ENCODE results near the gene FGFR2.

Gene FGFR2

DNA sequence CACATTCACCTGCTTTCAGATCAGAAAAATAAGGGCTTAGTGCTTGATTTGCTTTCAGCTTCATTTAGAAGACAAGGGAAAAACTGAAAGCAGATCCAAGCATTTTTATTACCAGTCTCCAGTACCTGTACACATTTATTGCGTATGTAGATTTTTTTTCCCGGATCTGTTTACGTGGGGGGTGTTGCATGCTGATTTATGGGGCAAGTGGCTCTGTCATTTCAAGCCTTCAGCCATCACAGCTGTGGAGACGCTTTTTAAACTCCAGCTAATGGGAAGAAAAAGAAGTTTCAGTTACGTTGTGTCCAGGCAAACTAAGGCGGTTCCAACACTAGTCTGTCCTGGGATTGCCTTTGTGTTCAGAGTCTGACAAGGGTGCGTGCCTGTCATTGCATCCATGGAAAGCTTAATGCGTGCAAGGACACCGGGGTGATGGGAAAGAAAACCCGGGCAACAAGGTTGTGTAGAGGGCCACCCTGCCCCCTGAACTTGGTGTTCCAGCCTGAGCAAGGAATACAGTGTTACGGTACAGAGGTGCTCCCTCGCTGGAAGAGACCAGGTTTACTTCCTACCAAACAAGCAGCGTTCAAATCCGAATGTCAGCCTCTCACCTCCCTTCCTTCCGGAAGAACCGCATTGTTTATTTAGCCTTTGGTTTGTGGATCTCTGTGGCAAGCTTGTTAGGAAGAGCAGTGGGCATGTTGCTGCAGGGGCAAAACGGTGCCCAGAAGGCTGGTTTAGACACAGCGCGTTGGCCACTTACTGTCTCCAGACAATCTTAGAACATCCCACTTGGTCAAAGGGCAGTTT, 128.2 kb downstream of the FGFR2 start:
- Histone ChIP-seq H3K36me3 (ENCODE audit: control insufficient read depth, insufficient read depth, low read length) (no peaks in the 10 kb centered on the region), H3K4me1 (ENCODE audit: control insufficient read depth, insufficient read depth, low read length) (no peaks in the 10 kb centered on the region), H3K9me3 (ENCODE audit: control insufficient read depth, low read length) (no peaks in the 10 kb centered on the region), H3K4me3 (ENCODE audit: insufficient read depth, low read depth, low read length) (no peak overlapping the region), H3K27me3 (ENCODE audit: control insufficient read depth, insufficient read depth, low read length, poor library complexity, severe bottlenecking) (no peaks in the 10 kb centered on the region), H3K27ac (ENCODE audit: insufficient read depth, low read depth, low read length, poor library complexity, severe bottlenecking) (no peak overlapping the region)
- WGBS, 2 experiments: 93% methylated on average over 19 of the region's 19 CpGs

DNA sequence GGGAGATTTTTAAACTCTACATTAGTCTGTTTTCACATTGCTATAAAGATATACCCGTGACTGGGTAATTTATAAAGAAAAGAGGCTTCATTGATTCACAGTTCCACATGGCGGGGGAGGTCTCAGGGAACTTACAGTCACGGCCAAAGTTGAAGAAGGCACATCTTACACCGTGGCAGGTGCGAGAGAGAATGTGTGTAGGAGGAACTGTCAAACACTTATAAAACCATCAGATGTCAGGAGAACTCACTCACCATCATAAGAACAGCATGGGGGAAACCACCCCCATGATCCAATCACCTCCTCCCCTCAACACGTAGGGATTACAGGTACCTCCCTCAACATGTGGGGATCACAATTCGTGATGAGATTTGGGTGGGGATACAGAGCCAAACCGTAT, 129.5 kb downstream of the FGFR2 start:
- 89 to 91% methylated on average over 8 of the region's 8 CpGs for WGBS, 2 experiments
- H3K36me3 ChIP-seq (ENCODE audit: control insufficient read depth, insufficient read depth, low read length): no peaks in the 10 kb centered on the region
- H3K27ac ChIP-seq (ENCODE audit: insufficient read depth, low read depth, low read length, poor library complexity, severe bottlenecking): no peak overlapping the region
- no peaks in the 10 kb centered on the region for H3K9me3 ChIP-seq (ENCODE audit: control insufficient read depth, low read length)
- no peaks in the 10 kb centered on the region for H3K4me1 ChIP-seq (ENCODE audit: control insufficient read depth, insufficient read depth, low read length)
- H3K4me3 ChIP-seq (ENCODE audit: insufficient read depth, low read depth, low read length): no peak overlapping the region
- no peaks in the 10 kb centered on the region for H3K27me3 ChIP-seq (ENCODE audit: control insufficient read depth, insufficient read depth, low read length, poor library complexity, severe bottlenecking)

DNA sequence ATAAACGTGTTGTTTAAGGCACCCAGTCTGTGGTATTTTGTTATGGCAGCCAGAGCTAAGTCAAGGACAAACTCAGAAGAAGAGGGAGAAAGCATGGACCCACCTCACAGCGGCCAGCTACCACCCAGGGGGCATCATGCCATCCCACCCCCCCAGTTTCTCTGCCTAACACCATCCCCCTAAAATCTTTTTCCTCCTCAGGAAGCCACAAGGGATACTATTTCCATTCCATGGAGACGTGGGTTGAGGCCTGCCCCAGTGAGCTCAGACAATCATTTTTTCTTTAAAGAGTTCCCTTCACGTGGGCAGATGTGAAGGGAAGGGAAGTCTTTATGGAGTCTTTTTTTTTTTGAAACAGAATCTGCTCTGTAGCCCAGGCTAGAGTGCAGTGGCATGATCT, 131.8 kb downstream of the FGFR2 start:
- Histone ChIP-seq H3K27ac (ENCODE audit: insufficient read depth, low read depth, low read length, poor library complexity, severe bottlenecking) (no peak overlapping the region), H3K36me3 (ENCODE audit: control insufficient read depth, insufficient read depth, low read length) (no peaks in the 10 kb centered on the region), H3K4me3 (ENCODE audit: insufficient read depth, low read depth, low read length) (no peak overlapping the region), H3K4me1 (ENCODE audit: control insufficient read depth, insufficient read depth, low read length) (no peaks in the 10 kb centered on the region), H3K27me3 (ENCODE audit: control insufficient read depth, insufficient read depth, low read length, poor library complexity, severe bottlenecking) (no peaks in the 10 kb centered on the region), H3K9me3 (ENCODE audit: control insufficient read depth, low read length) (no peaks in the 10 kb centered on the region)
- 89 to 95% methylated on average over 4 of the region's 4 CpGs for WGBS, 2 experiments

DNA sequence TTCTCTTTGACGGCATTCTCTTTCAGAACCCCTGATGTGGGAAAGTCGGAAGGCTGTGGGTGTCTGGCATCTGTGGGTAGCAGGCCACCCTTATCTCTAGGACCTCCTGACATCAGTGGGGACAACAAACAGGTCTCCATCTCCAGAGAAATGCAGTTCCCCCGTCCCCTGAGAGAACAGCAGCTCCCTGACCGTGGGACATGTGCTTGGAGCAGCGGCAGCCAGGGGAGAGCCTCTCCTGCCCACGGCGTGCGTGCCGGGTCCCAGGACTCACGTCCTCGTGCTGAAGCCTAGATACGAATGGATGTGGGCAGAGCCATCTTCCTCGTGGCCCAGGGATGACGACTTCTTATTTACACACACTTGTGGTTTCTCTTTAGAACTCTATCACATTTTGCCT, 133.0 kb downstream of the FGFR2 start:
- Histone ChIP-seq H3K27me3 (ENCODE audit: control insufficient read depth, insufficient read depth, low read length, poor library complexity, severe bottlenecking) (no peaks in the 10 kb centered on the region), H3K9me3 (ENCODE audit: control insufficient read depth, low read length) (no peaks in the 10 kb centered on the region), H3K4me1 (ENCODE audit: control insufficient read depth, insufficient read depth, low read length) (no peaks in the 10 kb centered on the region), H3K36me3 (ENCODE audit: control insufficient read depth, insufficient read depth, low read length) (no peaks in the 10 kb centered on the region), H3K27ac (ENCODE audit: insufficient read depth, low read depth, low read length, poor library complexity, severe bottlenecking) (no peak overlapping the region), H3K4me3 (ENCODE audit: insufficient read depth, low read depth, low read length) (no peak overlapping the region)
- WGBS, 2 experiments: 94 to 96% methylated on average over 14 of the region's 14 CpGs

DNA sequence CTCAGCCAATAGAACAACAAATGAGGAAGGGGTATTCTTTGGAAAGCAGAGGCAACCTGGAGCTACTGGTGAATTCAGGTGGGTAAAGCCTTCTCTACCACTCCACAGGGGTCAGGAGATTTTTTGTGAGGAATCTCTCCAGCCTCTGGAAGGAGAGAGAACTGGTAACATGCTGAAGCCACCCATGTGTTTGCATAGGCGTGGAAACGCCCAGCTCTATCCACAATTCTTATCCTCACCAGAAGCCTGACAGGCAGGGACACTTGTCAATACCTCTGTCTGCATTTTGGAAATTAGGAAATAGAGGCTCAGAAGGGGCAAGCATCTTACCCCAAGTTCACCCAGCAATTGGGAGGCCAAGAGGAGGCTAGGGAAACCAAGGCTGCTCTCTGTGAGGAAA, 133.7 kb downstream of the FGFR2 start:
- peaks cover 6% of the 10 kb centered on the region for H3K4me1 ChIP-seq (ENCODE audit: control insufficient read depth, insufficient read depth, low read length)
- no peaks in the 10 kb centered on the region for H3K36me3 ChIP-seq (ENCODE audit: control insufficient read depth, insufficient read depth, low read length)
- H3K27ac ChIP-seq (ENCODE audit: insufficient read depth, low read depth, low read length, poor library complexity, severe bottlenecking): no peak overlapping the region
- WGBS, 2 experiments: 90 to 95% methylated on average over 2 of the region's 2 CpGs
- no peak overlapping the region for H3K4me3 ChIP-seq (ENCODE audit: insufficient read depth, low read depth, low read length)
- H3K9me3 ChIP-seq (ENCODE audit: control insufficient read depth, low read length): no peaks in the 10 kb centered on the region
- H3K27me3 ChIP-seq (ENCODE audit: control insufficient read depth, insufficient read depth, low read length, poor library complexity, severe bottlenecking): no peaks in the 10 kb centered on the region

DNA sequence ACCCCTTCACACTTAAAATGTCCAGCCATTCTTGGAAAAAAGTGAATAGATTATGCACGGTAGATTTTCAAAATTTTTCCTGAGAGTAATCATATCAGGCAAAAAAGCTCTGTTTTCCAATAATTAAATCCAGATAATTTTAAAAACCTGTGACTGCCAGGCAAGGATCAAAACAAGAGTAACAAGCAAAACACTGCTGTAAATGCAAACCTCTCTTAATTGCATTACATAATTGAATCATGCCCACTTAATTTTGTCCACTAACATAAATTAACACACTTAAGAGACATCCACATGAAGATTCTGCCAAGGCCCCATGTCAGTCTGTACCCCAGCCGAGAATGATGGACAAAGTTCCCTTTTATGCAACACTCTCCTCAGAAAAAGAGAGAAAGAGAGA, 135.3 kb downstream of the FGFR2 start:
- whole genome bisulfite sequencing, 2 experiments: 91 to 92% methylated on average over 1 to 2 of the region's 2 CpGs
- Histone ChIP-seq H3K27ac (ENCODE audit: insufficient read depth, low read depth, low read length, poor library complexity, severe bottlenecking) (no peak overlapping the region), H3K27me3 (ENCODE audit: control insufficient read depth, insufficient read depth, low read length, poor library complexity, severe bottlenecking) (no peaks in the 10 kb centered on the region), H3K9me3 (ENCODE audit: control insufficient read depth, low read length) (no peaks in the 10 kb centered on the region), H3K4me1 (ENCODE audit: control insufficient read depth, insufficient read depth, low read length) (peaks cover 15% of the 10 kb centered on the region), H3K36me3 (ENCODE audit: control insufficient read depth, insufficient read depth, low read length) (no peaks in the 10 kb centered on the region), H3K4me3 (ENCODE audit: insufficient read depth, low read depth, low read length) (no peak overlapping the region)

DNA sequence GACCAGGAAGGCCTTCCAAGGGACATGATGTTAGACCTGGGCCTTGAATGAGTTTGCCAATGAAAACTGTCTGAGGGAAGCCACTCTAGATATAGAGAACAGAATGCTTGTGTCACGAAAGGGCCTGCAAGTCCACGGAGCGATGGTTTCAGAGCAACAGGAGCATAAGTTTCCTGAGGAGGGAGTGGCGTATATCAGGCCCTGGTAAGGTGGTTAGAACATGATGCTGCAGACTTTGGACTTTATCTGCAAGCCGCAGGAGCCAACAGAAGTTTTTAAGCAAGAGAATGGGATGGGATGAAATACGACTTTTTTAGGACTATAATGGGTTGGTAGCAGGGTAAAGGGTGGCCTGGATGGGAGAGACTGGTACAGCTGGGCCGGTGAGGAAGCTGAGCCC, 136.0 kb downstream of the FGFR2 start:
- Histone ChIP-seq H3K4me1 (ENCODE audit: control insufficient read depth, insufficient read depth, low read length) (peaks cover 15% of the 10 kb centered on the region), H3K27ac (ENCODE audit: insufficient read depth, low read depth, low read length, poor library complexity, severe bottlenecking) (no peak overlapping the region), H3K36me3 (ENCODE audit: control insufficient read depth, insufficient read depth, low read length) (no peaks in the 10 kb centered on the region), H3K27me3 (ENCODE audit: control insufficient read depth, insufficient read depth, low read length, poor library complexity, severe bottlenecking) (no peaks in the 10 kb centered on the region), H3K9me3 (ENCODE audit: control insufficient read depth, low read length) (no peaks in the 10 kb centered on the region), H3K4me3 (ENCODE audit: insufficient read depth, low read depth, low read length) (no peak overlapping the region)
- WGBS, 2 experiments: 96% methylated on average over 7 of the region's 7 CpGs

DNA sequence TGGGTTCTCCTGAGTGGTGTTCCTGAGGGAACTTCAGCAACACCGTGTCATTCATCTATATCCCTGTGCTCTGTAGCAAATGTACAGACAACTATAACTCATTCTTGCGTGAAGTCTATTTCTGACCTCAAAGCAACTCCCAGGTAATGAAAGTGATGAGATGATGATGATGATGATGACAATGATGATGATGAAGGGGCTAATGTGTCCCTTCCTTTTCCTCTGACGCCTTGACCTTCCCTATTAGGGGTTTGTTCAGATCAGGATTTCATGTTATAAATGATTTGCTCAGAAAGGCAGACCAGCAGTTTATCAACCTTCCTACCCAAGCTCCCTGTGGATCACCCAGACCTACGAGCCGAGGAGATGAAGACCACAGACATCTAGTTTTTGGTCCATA, 136.9 kb downstream of the FGFR2 start:
- whole genome bisulfite sequencing, 2 experiments: 93 to 97% methylated on average over 4 to 5 of the region's 5 CpGs
- H3K27me3 ChIP-seq (ENCODE audit: control insufficient read depth, insufficient read depth, low read length, poor library complexity, severe bottlenecking): no peaks in the 10 kb centered on the region
- H3K36me3 ChIP-seq (ENCODE audit: control insufficient read depth, insufficient read depth, low read length): no peaks in the 10 kb centered on the region
- peaks cover 15% of the 10 kb centered on the region for H3K4me1 ChIP-seq (ENCODE audit: control insufficient read depth, insufficient read depth, low read length)
- no peak overlapping the region for H3K27ac ChIP-seq (ENCODE audit: insufficient read depth, low read depth, low read length, poor library complexity, severe bottlenecking)
- H3K4me3 ChIP-seq (ENCODE audit: insufficient read depth, low read depth, low read length): no peak overlapping the region
- H3K9me3 ChIP-seq (ENCODE audit: control insufficient read depth, low read length): no peaks in the 10 kb centered on the region

DNA sequence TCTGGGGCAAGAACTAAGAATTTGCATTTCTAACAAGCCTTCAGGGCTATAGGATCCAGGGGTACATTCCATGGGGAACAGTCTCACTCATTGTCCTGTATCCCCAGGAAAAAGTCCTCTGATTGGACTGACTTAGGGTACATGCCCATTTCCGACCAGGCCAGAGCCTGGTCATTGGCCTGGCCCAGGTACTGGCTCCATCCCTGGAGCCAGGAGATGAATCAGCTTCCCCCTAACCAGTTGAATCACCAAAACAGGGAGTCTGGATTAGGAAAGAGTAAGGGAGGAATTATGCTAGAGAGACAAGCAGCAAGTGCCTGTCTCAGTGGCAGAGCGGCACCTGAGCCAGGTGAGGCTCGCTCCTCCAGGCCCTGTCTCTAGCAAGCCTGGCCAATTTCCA, 137.5 kb downstream of the FGFR2 start:
- Histone ChIP-seq H3K27me3 (ENCODE audit: control insufficient read depth, insufficient read depth, low read length, poor library complexity, severe bottlenecking) (no peaks in the 10 kb centered on the region), H3K9me3 (ENCODE audit: control insufficient read depth, low read length) (no peaks in the 10 kb centered on the region), H3K36me3 (ENCODE audit: control insufficient read depth, insufficient read depth, low read length) (no peaks in the 10 kb centered on the region), H3K27ac (ENCODE audit: insufficient read depth, low read depth, low read length, poor library complexity, severe bottlenecking) (no peak overlapping the region), H3K4me1 (ENCODE audit: control insufficient read depth, insufficient read depth, low read length) (peaks cover 15% of the 10 kb centered on the region), H3K4me3 (ENCODE audit: insufficient read depth, low read depth, low read length) (no peak overlapping the region)
- WGBS, 2 experiments: 94 to 96% methylated on average over 3 of the region's 3 CpGs

DNA sequence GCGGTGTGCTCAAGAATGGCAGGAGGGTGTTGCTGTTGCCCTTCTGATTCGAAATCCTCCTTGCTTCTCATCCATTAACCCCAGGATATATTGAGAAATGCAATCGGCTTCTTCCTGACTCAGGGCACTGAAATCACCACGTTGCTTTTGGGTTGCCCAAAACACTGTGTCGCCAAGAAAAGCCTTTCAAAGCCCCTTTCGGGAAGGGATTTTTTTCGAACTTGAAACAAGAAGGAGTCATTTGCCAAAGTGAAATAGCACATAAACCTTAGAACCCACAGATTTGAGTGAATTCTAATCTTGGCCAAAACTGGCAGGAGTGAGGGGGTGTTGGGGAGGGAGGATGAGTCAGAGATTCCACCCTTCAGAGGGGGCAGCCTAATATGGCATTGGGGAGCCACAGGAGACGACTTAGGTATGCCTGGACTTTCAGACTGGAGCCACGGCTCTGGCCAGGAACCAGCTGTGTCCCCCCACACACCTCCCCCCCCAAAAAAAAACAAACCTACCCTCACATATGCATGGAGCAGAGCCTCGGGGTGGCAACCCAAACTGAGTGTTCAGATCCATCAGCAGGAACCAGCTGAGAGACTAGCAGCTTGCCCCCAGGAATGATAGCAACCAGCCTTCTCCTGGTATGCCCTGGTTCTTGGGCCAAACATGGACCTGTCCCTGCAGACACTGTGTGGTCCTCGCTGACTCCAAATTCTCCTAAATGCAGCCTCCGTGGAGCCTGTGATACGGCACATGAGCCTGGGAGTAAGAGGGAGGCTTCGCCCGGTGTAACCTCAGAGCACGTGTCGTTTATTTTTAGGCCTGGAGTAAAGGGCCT, 138.4 kb downstream of the FGFR2 start:
- H3K36me3 ChIP-seq (ENCODE audit: control insufficient read depth, insufficient read depth, low read length): no peaks in the 10 kb centered on the region
- H3K27me3 ChIP-seq (ENCODE audit: control insufficient read depth, insufficient read depth, low read length, poor library complexity, severe bottlenecking): no peaks in the 10 kb centered on the region
- 56 to 61% methylated on average over 17 of the region's 17 CpGs for WGBS, 2 experiments
- H3K27ac ChIP-seq (ENCODE audit: insufficient read depth, low read depth, low read length, poor library complexity, severe bottlenecking): peak overlapping the region; percentile 46
- H3K4me1 ChIP-seq (ENCODE audit: control insufficient read depth, insufficient read depth, low read length): peaks cover 15% of the 10 kb centered on the region
- no peak overlapping the region for H3K4me3 ChIP-seq (ENCODE audit: insufficient read depth, low read depth, low read length)
- H3K9me3 ChIP-seq (ENCODE audit: control insufficient read depth, low read length): no peaks in the 10 kb centered on the region
